Sciatic nerve (tissue), 2 donors: ENCODE measurements around the gene SIPA1L3. TPM values are rescaled to one million over a fixed set of nuclear protein-coding genes. Genes with fewer than 3 reads are reported as not detected.

Experiments used
- ATAC-seq: fragments of 200-7000 bp; cut with Tn5 transposase; one replicate; pipeline ENCODE4 v1.9.1; 2020; ENCODE audit warnings: mild to moderate bottlenecking, moderate library complexity
- DNase-seq: peaks from one replicate; pipeline ENCODE4 v3.0.0-alpha.2; 2020; ENCODE audit warnings: low spot score
- intact Hi-C: fragments of 100-400 bp; cut with DNase I; formaldehyde crosslinking; loops from one replicate; pipeline ENCODE4 v1.14.2; 2022
- total RNA-seq: library from RNA; stranded (reverse); fragmentation: NEBNext Ultra II Directional; extraction: Animal tissue kit (Norgen Biotek cat#: 25700); gene quantifications from one replicate; pipeline ENCODE4 v1.2.1, GENCODE V29; 2021
- donor health status: DM: no; HTN: no; CAD: no.
- donor health status: DM: no; HTN: no; CAD: no.

Gene SIPA1L3
- total RNA-seq, 1 donor from 2014 or later: 26.1 TPM

DNA sequence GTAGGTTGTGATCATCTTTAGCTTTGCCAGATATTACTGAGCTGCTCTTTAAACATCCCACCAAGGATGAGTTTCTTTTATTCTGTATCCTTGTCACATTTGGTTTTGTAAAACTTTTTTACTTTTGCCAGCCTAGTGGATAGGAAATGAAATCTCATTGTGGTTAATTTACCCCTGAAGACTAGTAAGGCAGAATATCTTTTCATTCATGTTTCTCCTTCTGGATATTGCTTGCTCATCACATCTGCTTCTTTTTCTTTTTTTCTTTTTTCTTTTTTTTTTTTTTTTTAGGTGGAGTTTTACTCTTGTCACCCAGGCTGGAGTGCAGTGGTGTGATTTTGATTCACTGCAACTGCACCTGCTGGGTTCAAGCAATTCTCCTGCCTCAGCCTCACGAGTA is 31.3 kb downstream of the SIPA1L3 start:
- DNase-seq: no peak
- no peak for ATAC-seq
- intact Hi-C loops: no loop called here

DNA sequence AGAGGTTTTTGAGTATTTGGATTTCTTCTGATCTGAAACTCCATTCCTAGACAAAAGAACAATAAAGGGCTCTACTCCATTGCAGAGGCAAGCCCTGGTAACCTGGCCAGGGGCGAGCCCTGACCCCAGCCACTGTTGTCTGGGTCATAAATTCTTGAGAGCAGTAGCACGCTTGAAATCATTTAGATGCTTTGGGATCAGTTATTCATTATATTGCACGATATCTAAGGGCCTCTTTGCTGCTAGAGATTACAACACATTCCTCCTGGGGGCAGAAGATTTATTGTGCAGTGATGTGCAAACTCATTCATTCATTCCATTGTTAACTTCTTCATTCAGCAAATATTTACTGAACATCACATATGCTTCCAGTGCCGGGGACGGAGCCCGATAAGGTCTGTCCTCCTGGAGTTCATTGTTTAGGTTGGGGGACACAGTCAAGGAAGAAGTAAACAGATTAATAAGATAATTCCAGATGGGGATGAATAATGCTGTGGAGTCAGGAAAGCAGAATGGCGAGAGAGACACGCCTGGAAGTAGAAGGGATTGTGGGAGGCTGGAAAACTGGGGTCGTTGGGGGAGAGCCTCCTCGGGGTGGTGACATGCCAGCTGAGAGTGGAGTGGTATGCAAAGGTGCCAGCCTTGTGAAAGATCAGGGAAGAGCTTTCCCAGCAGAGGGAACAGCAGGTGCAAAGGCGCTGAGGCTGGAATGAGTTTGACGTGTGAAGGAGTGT is 34.9 kb downstream of the SIPA1L3 start:
- no peak for ATAC-seq
- intact Hi-C loops: no loop called here
- no peak for DNase-seq

DNA sequence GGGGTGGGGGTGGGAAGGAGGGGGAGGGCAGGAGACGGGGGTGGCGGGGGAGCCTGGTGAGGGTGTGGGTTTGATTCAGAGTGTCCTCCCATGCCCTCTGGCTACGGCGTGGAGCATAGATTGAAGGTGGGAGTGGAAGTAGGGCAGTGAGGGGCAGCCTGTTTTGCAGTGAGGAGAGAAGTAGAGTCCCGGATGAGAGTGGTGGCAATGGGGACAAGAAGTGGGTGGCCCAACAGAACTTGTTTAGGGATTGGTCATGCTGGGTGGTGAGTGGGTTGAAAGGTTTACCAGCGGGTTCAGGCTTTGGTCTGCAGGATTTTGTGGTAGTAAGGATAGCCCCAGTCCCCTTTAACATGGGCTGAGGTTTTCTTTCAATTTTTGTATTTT is 35.5 kb downstream of the SIPA1L3 start:
- DNase-seq (no peak), ATAC-seq (no peak)
- intact Hi-C loops: no loop called here

DNA sequence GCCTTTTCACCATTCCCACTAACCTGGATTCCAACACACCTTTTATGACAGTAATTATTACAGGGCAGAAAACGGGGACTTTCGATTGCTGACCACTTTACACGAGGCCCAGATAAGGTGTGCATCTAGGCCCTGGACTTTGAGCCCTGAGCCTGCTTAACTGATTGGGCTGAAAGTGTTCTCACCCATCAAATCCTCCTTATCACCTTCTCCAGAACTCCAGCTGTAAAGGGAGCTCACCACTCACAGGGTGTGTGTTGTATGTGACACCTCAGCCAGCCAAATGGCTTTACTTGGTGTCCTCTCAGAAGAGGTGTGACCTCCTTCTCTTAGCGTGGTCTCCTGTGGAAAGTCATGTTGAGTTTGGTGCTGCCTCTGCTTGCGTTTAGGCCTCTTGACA is 36.5 kb downstream of the SIPA1L3 start:
- intact Hi-C loops: no loop called here
- no peak for DNase-seq
- ATAC-seq: no peak

DNA sequence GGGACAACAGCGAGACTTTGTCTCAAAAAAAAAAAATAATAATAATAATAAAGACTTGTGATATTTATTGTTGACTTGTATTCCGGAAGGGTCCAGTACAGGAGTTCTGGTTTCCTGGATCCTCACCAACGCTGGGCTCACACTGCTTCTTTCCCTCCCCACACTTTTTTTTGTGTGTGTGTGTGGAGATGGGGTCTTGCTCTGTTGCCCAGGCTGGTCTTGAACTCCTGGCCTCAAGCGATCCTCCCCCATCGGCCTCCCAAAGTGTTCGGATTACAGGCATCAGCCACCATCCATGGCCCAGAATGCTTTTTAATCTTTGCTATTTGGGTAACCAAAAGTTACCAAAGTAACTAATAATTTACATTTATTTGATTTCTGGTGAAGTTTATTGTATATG is 39.1 kb downstream of the SIPA1L3 start:
- ATAC-seq (no peak), DNase-seq (no peak)
- intact Hi-C loops: no loop called here

DNA sequence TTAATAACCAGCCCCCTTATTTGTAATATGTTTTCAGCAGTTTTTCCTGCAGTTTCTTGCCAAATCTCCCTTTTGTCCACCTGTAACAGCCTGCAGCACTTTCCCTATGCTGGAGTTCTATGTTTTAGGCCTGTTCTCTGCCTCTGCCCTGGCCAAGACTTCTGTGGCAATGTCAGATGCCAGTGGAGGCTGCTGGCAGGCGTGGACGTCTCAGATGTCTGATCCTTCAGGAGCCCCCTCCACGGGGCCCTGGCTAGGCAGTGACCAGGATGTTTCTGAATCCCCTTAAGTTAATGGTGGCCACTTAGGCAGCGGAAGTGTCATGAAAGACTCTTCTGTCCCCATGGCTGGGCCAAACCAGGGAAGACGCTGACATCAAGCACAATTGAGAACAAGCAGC is 40.8 kb downstream of the SIPA1L3 start:
- intact Hi-C loops: no loop called here
- DNase-seq (no peak), ATAC-seq (no peak)

DNA sequence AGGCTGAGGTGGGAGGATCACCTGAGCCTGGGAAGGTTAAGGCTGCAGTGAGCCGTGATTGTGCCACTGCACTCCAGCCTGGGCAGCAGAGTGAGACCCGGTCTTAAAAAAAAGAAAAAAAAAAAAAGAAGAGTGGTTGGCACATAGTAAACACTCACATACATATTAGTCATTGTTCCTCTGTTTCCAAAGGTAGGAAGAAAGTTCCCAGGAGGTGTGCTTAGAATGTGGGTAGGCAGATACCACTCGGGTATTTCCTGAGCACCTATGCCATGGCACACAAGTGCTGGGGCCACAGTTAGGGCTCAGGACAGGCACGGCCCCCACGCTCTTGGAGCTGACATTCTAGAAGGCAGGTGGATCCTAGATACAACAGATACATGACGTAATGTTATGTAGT is 41.4 kb downstream of the SIPA1L3 start:
- intact Hi-C loops: no loop called here
- DNase-seq: no peak

DNA sequence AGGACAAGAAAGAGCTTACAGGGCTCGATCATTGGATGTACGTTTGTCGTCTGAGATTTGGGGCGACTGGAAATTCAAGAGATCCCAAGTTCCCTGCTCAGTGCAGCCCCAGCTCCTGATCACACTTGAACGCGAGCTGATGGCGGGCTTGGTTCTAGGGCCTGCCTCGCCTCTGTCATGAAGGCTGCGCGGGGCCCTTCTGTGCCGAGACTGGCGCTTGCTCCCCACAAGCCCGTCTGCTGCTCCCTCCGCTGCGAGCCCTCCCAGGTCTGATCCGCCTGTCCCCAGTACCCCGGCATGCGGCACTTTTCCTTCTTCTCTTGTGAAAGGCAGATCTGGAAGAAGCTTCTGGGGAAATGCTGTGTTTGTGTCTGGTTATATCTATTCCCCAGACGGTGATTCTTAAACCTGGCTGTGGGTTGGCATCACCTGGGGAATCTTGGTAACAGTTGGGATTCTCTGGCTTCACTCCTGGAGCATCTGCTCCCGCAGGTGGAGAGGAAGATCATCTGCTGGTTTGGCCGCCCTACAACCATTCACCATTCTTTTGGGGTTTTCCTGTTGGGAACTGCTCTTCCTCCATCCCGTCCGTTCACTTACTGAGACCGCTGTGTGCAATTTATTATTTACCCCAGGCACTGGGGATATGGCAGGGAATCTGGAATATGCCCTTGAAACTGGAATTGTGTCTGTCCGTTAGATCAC is 43.6 kb downstream of the SIPA1L3 start:
- ATAC-seq (no peak), DNase-seq (no peak)
- intact Hi-C loops: no loop called here

More for the DNA sequence above, 41.4 kb downstream of the SIPA1L3 start:
- ATAC-seq: no peak

DNA sequence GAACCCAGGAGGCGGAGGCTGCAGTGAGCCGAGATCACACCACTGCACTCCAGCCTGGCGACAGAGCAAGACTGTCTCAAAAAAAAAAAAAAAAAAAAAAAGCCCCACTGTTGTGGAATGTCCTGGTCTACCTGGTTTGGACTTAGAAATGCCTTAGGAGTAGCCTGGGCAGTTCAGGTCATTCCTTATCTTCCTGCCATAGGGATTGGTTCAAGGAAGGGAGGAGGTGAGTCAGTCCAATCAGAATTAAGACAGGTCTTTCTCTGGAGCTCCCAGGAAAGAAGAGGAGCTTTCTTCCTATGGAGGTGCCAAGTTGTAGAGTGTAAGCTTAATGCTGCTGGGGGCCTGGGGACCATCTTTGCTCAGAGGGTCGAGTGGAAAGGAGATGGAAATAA is 44.8 kb downstream of the SIPA1L3 start:
- DNase-seq (no peak), ATAC-seq (no peak)
- intact Hi-C loops: no loop called here

DNA sequence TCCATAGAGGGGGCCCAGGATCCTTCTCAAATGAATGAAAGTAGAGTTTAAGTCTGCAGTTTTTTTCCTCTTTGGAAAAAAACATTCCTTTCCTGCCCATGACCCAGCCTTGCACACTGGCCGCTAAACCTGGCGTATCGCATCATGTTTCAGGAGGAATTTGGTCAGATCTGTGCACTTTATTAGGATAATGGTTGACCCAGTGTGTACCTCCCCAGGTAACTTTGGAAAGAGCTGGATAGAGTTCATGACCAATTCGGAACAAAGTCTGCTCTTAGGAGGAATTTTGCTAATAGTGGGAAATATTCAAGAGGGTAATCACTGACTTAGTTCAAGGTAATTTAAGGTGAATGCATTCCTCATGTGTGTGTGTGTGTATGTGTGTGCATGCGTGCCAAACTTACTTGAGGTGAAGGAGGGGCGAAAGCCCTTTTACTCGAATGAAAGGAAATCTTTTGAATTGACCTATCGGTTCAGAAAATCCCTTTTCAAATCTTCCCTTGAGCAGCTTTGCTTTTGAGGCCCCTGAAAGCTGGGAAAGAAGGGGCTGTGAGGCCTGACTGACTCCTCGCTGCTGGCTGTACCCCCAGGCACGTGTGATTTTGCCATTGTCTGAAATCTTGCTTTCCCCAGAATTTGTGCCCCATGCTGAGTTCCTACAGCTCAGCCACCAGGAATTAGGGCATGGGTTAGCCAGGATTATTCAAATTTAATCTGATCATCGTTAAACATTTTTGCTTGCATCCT is 46.3 kb downstream of the SIPA1L3 start:
- ATAC-seq (no peak), DNase-seq (no peak)
- intact Hi-C loops: no loop called here

DNA sequence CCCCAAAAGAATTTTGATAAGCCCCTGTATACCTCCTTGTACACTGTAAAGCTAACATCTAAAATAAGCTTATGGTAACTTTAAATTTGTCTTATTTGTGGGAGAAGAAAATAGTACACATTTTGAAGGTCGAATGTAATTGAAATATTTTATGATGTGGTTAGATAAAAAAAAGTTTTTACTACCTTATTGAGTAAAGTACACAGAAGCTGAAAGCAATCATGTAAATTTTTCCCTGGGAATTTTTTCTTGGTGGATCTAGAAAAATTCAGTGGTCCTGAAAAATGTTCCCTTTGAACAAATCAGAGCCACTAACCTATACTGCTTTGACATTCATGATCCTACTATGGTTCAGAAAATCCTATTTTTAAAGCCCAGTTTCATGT is 46.9 kb downstream of the SIPA1L3 start:
- ATAC-seq: no peak
- no peak for DNase-seq
- intact Hi-C loops: no loop called here

DNA sequence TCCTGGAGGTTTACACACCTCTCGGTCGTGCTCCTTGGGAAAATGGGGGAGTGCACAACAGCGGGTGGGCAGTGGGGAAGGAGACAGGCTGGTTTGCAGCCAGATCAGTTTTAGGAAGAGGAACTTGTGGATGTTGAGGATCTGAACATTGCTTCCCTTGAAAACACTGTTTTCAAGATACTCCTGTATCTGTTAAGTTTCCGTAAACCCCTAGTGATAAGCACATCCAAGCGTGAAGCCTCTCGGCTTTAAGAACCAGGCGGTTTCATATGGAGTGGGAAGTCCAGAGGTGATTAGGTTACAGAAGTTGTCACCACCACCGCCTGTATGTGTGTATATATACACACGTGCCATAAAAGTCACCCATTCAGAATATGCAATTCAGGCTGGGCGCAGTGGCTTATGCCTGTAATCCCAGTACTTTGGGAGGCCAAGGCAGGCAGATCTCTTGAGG is 47.4 kb downstream of the SIPA1L3 start:
- intact Hi-C loops: no loop called here
- DNase-seq (no peak), ATAC-seq (no peak)

DNA sequence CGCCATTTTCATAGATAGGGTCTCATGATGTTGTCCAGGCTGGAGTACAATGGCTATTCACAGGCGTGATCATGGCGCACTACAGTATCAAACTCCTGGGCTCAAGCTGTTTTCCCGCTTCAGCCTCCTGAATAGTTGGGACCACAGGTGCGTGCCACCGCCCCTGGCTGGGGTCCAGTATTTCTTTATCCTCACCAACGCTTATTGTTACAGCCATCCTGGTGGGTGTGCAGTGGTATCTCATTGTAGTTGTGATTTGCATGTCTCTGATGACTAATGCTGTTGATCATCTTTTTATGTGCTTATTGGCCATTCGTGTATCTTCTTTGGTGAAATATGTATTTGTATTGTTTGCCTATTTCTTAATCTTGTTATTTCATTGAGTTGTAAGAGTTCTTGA is 49.0 kb downstream of the SIPA1L3 start:
- intact Hi-C loops: no loop called here
- ATAC-seq (no peak), DNase-seq (no peak)

DNA sequence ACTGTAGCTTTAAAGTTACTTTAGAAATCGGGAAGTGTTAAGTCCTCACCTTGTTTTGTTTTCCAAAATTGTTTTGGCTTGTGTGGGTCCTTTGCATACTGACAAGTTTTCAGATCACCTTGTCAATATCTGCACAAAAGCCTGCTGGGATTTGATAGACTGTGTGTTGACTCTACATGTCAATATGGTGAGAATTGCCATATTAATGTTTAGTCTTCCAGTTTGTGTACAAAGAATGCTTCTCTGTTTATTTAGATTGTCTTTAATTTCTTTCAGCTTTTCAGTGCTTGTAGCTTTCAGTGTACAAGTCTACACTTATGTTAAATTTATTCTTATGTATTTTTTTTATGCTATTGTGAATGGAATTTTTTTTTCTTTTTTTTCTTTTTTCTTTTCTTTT is 50.2 kb downstream of the SIPA1L3 start:
- DNase-seq (no peak), ATAC-seq (no peak)
- intact Hi-C loops: no loop called here

DNA sequence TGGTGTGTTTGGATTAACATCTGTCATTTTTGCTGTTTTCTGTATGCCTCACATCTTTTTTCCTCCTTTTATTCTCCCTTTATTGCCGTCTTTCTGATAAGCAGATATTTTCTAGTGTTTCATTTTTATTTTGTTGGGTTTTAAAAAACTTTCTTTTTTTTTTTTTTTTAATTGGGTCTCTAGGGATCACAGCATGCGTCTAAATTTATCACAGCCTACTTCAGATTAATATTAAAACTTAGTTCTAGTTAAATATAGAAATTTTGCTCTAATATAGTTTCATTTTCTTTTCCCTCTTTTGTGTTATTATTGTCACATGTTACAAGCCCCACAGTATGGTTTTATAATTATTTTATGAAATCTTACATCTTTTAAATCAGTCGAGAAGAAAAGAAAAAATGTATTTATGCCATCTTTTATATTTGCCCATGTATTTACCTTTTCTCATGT is 52.7 kb downstream of the SIPA1L3 start:
- intact Hi-C loops: no loop called here
- ATAC-seq: no peak
- no peak for DNase-seq

DNA sequence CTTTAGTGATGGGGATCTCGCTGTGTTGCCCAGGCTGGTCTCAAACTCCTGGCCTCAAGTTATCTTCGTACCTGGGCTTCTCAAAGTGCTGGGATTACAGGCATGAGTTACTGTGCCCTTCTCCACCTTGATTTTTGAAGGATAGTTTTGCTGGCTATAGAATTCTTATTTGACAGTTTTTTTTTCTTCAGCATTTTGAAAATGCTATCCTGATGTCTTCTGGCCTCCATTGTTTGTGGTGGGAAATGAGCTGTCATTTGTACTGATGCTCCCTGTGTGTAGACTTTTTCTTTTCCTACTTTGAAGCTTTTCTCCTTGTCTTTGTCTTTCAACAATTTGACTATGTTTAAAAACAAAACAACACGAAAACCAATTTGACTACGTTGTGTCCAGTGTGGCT is 54.2 kb downstream of the SIPA1L3 start:
- intact Hi-C loops: no loop called here
- DNase-seq: no peak
- no peak for ATAC-seq

DNA sequence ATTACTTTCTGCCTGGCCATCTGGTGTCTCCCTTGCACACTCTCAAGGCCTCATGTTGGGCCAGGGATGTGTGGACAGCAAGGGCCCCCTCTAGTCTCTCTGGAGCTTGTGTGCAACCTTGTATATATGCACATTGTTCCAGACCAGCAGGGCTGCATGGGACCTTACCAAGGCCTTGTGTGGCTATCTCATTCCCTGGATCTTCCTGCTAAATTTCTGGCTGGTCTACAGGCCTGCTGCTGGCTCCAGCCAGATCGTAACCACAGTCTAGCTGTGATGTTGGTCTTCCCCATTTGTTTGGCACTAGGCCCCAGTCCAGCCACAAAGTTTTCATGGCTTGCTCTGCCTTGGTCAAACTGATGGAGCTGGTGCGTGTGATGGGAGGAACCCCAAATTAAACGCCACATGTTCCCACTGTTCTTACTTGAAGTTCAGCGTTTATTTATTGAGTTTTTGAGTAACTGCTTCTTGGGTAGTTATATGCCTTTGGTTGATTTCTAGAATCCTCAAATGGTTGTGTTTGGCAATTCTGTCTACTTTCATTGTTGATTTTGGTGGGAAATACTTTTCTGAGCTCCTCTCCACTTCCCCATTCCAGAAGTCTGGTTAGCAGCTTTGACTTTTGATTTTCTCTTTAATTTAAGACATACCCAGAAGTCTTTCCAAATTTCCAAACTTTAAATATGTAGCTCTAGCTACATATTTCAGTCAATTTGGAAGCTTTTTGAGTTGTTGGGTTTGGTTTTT is 56.4 kb downstream of the SIPA1L3 start:
- intact Hi-C loops: no loop called here

DNA sequence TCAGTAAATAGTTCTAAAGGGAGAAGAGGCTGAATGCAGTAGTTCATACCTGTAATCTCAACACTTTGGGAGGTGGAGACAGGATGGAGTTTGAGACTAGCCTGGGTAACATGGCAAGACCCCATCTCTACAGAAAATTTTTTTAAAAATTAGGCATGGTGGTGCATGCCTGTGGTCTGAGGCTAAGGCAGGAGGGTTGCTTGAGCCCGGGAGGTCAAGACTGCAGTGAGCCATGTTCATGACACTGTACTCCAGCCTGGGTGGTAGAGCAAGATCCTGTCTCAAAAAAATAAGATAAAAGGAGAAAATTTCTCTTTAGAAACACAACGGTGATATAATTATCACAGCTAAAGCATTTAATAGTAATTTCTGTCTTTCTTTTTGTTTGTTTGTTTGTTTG is 57.1 kb downstream of the SIPA1L3 start:
- intact Hi-C loops: no loop called here
- ATAC-seq (no peak), DNase-seq (no peak)

More for the DNA sequence above, 56.4 kb downstream of the SIPA1L3 start:
- DNase-seq (no peak), ATAC-seq (peak; percentile 81)

DNA sequence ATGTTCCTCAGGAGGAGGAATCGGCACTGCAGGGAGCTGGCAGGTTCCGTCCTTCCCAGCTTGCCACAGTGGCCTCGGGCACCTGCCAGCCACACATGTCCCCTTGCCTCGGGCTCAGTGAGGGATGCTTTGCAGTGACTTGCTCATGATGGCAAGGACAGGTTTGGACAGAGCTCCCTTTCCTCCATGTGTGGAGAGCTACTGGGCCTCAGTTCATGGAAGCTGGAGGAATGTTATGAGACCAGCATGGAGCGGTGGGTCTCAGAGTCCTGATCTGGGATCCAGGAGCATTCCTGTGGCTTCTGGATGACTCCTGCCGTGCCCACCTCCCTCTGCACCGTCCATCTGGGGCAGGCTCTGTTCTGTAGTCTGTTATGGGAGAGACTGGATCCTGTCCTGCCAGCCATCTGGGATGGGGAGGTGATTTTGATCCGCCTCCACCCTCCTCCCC is 59.2 kb downstream of the SIPA1L3 start:
- intact Hi-C loops: no loop called here
- DNase-seq (no peak), ATAC-seq (no peak)
